ENCODE data around the gene KY.

The KY gene

GRCh38 chr3:134610432-134611385 lies 40.1 kb downstream of the KY start:
- no peak for TF ChIP-seq CTCF (IDR thresholded peaks at IDR 0.05; ENCODE audit: low read depth, low read length)
- no peak for DNase-seq (ENCODE audit: extremely low read depth, low read depth)

GRCh38 chr3:134609821-134610431 lies 40.9 kb downstream of the KY start:
- no peak for DNase-seq (ENCODE audit: extremely low read depth, low read depth)
- TF ChIP-seq CTCF (IDR thresholded peaks at IDR 0.05; ENCODE audit: low read depth, low read length), result no peak

- TF ChIP-seq CTCF (IDR thresholded peaks at IDR 0.05; ENCODE audit: low read depth, low read length), result no peak
- DNase-seq (ENCODE audit: extremely low read depth, low read depth), result no peak
Measured at GRCh38 chr3:134608771-134609435, 41.9 kb downstream of the KY start.

- no peak for DNase-seq (ENCODE audit: extremely low read depth, low read depth)
- no peak for TF ChIP-seq CTCF (IDR thresholded peaks at IDR 0.05; ENCODE audit: low read depth, low read length)
Measured at GRCh38 chr3:134608023-134608770, 42.6 kb downstream of the KY start.

- DNase-seq (ENCODE audit: extremely low read depth, low read depth), result no peak
- TF ChIP-seq CTCF (IDR thresholded peaks at IDR 0.05; ENCODE audit: low read depth, low read length), result no peak
Measured at GRCh38 chr3:134607054-134608022, 43.5 kb downstream of the KY start.
